Measurements from ENCODE around the gene CXCR6.

CXCR6 gene

DNA sequence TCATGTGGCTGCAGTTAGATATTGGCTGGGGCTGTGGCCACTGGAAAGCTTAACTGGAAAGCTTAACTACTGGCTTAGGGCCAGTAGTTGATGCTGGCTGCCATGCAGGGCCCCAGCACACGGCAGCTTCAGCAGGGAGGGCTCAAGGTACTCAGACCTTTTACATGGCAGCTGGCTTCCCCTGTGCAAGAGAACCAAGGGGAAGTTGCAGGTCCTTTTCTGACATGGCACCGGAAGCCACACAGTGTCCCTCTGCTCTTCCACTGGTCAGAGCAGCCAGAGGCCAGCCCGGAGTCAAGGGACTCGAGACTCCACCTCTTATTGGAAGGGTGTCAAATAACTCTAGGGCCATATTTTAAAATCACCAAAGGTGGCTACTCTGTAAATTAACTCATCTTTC, 32.4 kb upstream of the CXCR6 start:
- H3K9ac ChIP-seq (ENCODE audit: low read depth, low read length), result no peak overlapping the region
- peaks cover 8% of the 10 kb centered on the region; the same call in 1 of the 2 replicates for H3K27me3 ChIP-seq (ENCODE audit: insufficient read depth, low read length)
- H3K4me1 ChIP-seq (ENCODE audit: insufficient read depth, low read length), result no peaks in the 10 kb centered on the region
- no peak overlapping the region for H3K4me3 ChIP-seq (ENCODE audit: low read length)
- H3K27ac ChIP-seq (ENCODE audit: low read depth, low read length), result no peak overlapping the region
- no peaks in the 10 kb centered on the region for H3K9me3 ChIP-seq (ENCODE audit: insufficient read depth, low read depth, low read length)
- H3K36me3 ChIP-seq (ENCODE audit: insufficient read depth, low read length), result no peaks in the 10 kb centered on the region
- 86% methylated on average over 4 of the region's 4 CpGs for WGBS

GRCh38 chr3:45911511-45912226, 31.6 kb upstream of the CXCR6 start:
- Histone ChIP-seq H3K4me3 (ENCODE audit: low read length) (no peak overlapping the region), H3K27ac (ENCODE audit: low read depth, low read length) (no peak overlapping the region), H3K4me1 (ENCODE audit: insufficient read depth, low read length) (no peaks in the 10 kb centered on the region), H3K36me3 (ENCODE audit: insufficient read depth, low read length) (no peaks in the 10 kb centered on the region), H3K9me3 (ENCODE audit: insufficient read depth, low read depth, low read length) (no peaks in the 10 kb centered on the region), H3K9ac (ENCODE audit: low read depth, low read length) (no peak overlapping the region), H3K27me3 (ENCODE audit: insufficient read depth, low read length) (peaks cover 8% of the 10 kb centered on the region; the same call in 1 of the 2 replicates)
- WGBS, result 96% methylated on average over 10 of the region's 11 CpGs

DNA sequence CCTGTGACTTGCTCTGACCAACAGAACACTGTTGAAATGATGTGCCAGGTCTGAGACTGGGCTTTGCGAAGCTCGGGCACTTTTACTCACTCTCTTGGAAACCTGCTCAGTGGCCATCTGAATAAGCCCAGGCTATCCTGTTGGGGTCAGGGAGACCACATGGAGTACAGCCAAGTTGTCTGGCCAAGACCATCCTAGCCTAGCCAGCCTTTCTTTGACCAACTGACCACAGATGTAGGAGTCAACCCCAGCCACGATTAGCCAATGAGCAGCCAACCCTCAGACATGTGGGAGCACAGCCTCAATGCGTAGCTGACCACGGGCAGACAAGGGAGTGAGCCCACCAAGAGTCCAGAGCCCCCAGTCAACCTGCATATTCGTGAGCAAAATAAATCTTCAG, 30.8 kb upstream of the CXCR6 start:
- Histone ChIP-seq H3K4me1 (ENCODE audit: insufficient read depth, low read length) (no peaks in the 10 kb centered on the region), H3K9ac (ENCODE audit: low read depth, low read length) (no peak overlapping the region), H3K27ac (ENCODE audit: low read depth, low read length) (no peak overlapping the region), H3K36me3 (ENCODE audit: insufficient read depth, low read length) (no peaks in the 10 kb centered on the region), H3K4me3 (ENCODE audit: low read length) (no peak overlapping the region), H3K27me3 (ENCODE audit: insufficient read depth, low read length) (peaks cover 8% of the 10 kb centered on the region; the same call in 1 of the 2 replicates), H3K9me3 (ENCODE audit: insufficient read depth, low read depth, low read length) (no peaks in the 10 kb centered on the region)
- 88% methylated on average over 6 of the region's 6 CpGs for WGBS

DNA sequence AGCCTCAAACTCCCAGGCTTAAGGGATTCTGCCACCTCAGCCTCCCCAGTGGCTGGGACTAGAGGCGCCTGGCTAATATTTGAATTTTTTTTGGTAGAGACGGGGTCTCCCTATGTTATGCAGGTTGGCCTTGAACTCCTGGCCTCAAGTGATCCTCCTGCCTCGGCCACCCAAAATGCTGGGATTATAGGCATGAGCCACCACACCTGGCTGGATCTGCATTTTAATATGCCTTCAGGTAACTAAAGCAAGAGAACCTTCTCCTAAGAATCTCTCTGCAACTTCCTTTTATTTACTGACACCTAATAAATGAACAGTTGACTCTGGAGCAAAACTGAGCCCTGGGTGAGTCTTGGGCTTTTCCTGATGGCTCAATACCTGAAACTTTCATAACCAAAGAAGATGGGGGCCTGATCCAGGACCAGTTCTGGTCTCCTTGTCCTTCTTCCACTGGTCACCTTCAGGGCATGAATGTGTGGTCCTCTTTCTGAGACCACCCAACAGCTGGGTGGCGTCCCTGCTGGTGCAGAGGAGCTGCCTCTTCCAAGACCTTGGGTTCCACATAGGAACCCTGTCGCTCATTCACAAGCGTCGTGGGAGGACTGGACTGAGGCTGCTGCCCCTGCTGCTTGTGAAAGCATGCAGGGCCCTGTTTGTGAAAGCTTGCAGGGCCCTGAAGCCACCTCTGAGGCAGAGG, 28.8 kb upstream of the CXCR6 start:
- Histone ChIP-seq H3K9ac (ENCODE audit: low read depth, low read length) (no peak overlapping the region), H3K36me3 (ENCODE audit: insufficient read depth, low read length) (no peaks in the 10 kb centered on the region; the same call in 1 of the 2 replicates), H3K4me1 (ENCODE audit: insufficient read depth, low read length) (no peaks in the 10 kb centered on the region), H3K9me3 (ENCODE audit: insufficient read depth, low read depth, low read length) (no peaks in the 10 kb centered on the region), H3K27me3 (ENCODE audit: insufficient read depth, low read length) (peaks cover 8% of the 10 kb centered on the region; the same call in 1 of the 2 replicates), H3K4me3 (ENCODE audit: low read length) (no peak overlapping the region), H3K27ac (ENCODE audit: low read depth, low read length) (no peak overlapping the region)
- WGBS, result 89% methylated on average over 7 of the region's 7 CpGs

- no peak overlapping the region for H3K4me3 ChIP-seq (ENCODE audit: low read length)
- no peaks in the 10 kb centered on the region; the same call in 1 of the 2 replicates for H3K36me3 ChIP-seq (ENCODE audit: insufficient read depth, low read length)
- 79% methylated on average over 9 of the region's 9 CpGs for WGBS
Measured at GRCh38 chr3:45915059-45915439, 28.2 kb upstream of the CXCR6 start.

DNA sequence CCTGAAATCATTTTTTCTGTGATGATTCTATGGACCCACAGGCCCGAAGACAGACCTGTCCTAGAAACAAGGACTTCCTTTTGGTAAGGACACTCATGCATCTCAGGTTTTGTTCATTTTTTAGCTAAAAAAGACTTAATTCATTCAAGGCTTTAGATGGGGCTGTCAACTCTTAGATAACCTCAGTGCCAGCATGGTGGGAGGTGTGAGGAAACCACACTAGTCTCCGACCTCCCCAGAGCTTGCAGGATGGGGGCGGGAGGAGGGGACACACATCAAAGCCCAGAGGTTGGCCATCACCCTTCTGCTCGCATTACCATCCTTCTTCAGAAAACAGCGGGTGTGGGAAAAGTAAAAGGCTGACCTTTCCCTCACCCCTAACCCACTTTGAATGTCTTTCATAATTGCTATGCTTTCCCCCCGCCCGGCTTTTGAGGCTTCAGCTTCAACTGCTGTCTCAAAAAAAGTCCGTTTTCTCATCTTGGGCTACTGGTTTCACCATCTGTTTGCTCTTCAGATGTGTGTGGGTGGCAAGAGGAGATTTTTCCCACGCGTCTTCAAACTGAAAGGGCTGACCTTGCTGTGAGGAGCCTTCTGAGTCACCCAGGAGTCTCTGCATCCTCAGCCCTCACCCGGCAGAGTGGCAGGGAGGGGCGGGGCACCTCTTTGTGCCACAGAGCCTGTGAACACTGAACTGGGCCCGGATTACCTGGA, 27.6 kb upstream of the CXCR6 start:
- Histone ChIP-seq H3K27ac (ENCODE audit: low read depth, low read length) (no peak overlapping the region), H3K9ac (ENCODE audit: low read depth, low read length) (no peak overlapping the region), H3K27me3 (ENCODE audit: insufficient read depth, low read length) (peaks cover 8% of the 10 kb centered on the region; the same call in 1 of the 2 replicates), H3K4me1 (ENCODE audit: insufficient read depth, low read length) (no peaks in the 10 kb centered on the region), H3K9me3 (ENCODE audit: insufficient read depth, low read depth, low read length) (no peaks in the 10 kb centered on the region), H3K4me3 (ENCODE audit: low read length) (no peak overlapping the region), H3K36me3 (ENCODE audit: insufficient read depth, low read length) (peaks cover 3% of the 10 kb centered on the region; the same call in 1 of the 2 replicates)
- WGBS, result 18% methylated on average over 11 of the region's 13 CpGs

More at GRCh38 chr3:45915059-45915439, 28.2 kb upstream of the CXCR6 start:
- Histone ChIP-seq H3K27ac (ENCODE audit: low read depth, low read length) (no peak overlapping the region), H3K4me1 (ENCODE audit: insufficient read depth, low read length) (no peaks in the 10 kb centered on the region), H3K27me3 (ENCODE audit: insufficient read depth, low read length) (peaks cover 8% of the 10 kb centered on the region; the same call in 1 of the 2 replicates), H3K9me3 (ENCODE audit: insufficient read depth, low read depth, low read length) (no peaks in the 10 kb centered on the region), H3K9ac (ENCODE audit: low read depth, low read length) (no peak overlapping the region)

DNA sequence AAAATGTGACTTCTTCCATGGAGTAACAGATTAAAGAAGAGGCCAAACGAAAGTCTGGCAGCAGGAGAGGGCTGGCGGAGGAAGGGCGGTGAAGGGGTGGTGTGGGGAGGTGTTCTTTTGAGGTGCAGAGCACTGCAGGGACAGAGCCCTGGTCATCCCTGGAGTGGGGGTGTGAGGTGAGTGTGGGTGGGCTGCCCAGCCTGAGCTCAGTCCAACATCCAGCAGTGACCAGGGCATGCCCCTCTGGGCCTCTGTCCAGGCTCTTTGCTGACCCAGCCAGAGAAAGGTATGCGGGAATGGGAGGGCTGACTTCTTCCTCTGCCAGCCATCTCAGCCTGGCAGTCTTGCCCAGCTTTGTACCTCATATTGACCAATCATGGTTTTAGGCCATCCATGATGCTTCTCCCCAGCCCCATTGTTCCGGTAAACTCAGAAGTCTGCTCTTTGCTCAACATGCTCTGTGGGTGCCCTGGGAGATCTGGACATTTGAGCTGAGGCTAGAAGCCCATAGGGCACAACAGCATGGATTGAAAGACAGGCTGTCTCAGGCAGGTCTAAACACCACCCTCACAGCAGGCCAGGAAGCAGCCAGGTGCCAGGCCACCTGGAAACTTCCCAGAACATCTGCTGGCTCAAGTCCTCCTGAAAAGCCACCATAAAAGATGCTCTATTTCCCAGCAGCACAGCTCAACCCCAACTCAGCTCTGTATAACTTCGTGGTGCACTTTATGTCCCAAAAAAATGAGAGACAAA, 25.9 kb upstream of the CXCR6 start:
- H3K9ac ChIP-seq (ENCODE audit: low read depth, low read length), result no peak overlapping the region
- H3K4me1 ChIP-seq (ENCODE audit: insufficient read depth, low read length), result no peaks in the 10 kb centered on the region
- H3K27ac ChIP-seq (ENCODE audit: low read depth, low read length), result no peak overlapping the region
- 90% methylated on average over 5 of the region's 6 CpGs for WGBS
- H3K27me3 ChIP-seq (ENCODE audit: insufficient read depth, low read length), result peaks cover 8% of the 10 kb centered on the region; the same call in 1 of the 2 replicates
- H3K36me3 ChIP-seq (ENCODE audit: insufficient read depth, low read length), result peaks cover 19% of the 10 kb centered on the region
- H3K4me3 ChIP-seq (ENCODE audit: low read length), result no peak overlapping the region
- no peaks in the 10 kb centered on the region for H3K9me3 ChIP-seq (ENCODE audit: insufficient read depth, low read depth, low read length)

- Histone ChIP-seq H3K9me3 (ENCODE audit: insufficient read depth, low read depth, low read length) (no peaks in the 10 kb centered on the region), H3K27me3 (ENCODE audit: insufficient read depth, low read length) (no peaks in the 10 kb centered on the region), H3K4me3 (ENCODE audit: low read length) (no peak overlapping the region), H3K9ac (ENCODE audit: low read depth, low read length) (no peak overlapping the region), H3K36me3 (ENCODE audit: insufficient read depth, low read length) (peaks cover 40% of the 10 kb centered on the region), H3K27ac (ENCODE audit: low read depth, low read length) (no peak overlapping the region), H3K4me1 (ENCODE audit: insufficient read depth, low read length) (no peaks in the 10 kb centered on the region)
- WGBS, result 95% methylated on average over 14 of the region's 14 CpGs
Measured at GRCh38 chr3:45921158-45922038, 21.9 kb upstream of the CXCR6 start.

GRCh38 chr3:45922039-45922326, 21.3 kb upstream of the CXCR6 start:
- Histone ChIP-seq H3K27me3 (ENCODE audit: insufficient read depth, low read length) (no peaks in the 10 kb centered on the region), H3K27ac (ENCODE audit: low read depth, low read length) (no peak overlapping the region), H3K9ac (ENCODE audit: low read depth, low read length) (no peak overlapping the region), H3K4me3 (ENCODE audit: low read length) (no peak overlapping the region), H3K4me1 (ENCODE audit: insufficient read depth, low read length) (no peaks in the 10 kb centered on the region), H3K36me3 (ENCODE audit: insufficient read depth, low read length) (peaks cover 43% of the 10 kb centered on the region), H3K9me3 (ENCODE audit: insufficient read depth, low read depth, low read length) (no peaks in the 10 kb centered on the region)
- WGBS, result 92% methylated on average over 3 of the region's 3 CpGs

GRCh38 chr3:45922950-45923590, 20.2 kb upstream of the CXCR6 start:
- no peaks in the 10 kb centered on the region for H3K27me3 ChIP-seq (ENCODE audit: insufficient read depth, low read length)
- peaks cover 54% of the 10 kb centered on the region for H3K36me3 ChIP-seq (ENCODE audit: insufficient read depth, low read length)
- H3K9ac ChIP-seq (ENCODE audit: low read depth, low read length), result no peak overlapping the region
- 91% methylated on average over 4 of the region's 4 CpGs for WGBS
- H3K4me1 ChIP-seq (ENCODE audit: insufficient read depth, low read length), result no peaks in the 10 kb centered on the region
- H3K4me3 ChIP-seq (ENCODE audit: low read length), result no peak overlapping the region
- no peaks in the 10 kb centered on the region for H3K9me3 ChIP-seq (ENCODE audit: insufficient read depth, low read depth, low read length)
- H3K27ac ChIP-seq (ENCODE audit: low read depth, low read length), result no peak overlapping the region
